H1 (cell line): ENCODE measurements around the gene MB. TPM values are rescaled to one million over a fixed set of nuclear protein-coding genes. Genes with fewer than 3 reads are reported as not detected.

Source experiments
- CTCF ChIA-PET: fragments of 300-600 bp; sonication (Branson Sonifier 250); formaldehyde crosslinking; loops from one replicate; lab custom pipeline; 2021; ENCODE audit not compliant: partially characterized antibody; lab: Charles Lee
- POLR2A ChIA-PET: fragments of 300-600 bp; sonication (Branson Sonifier 250); formaldehyde crosslinking; loops from one replicate; lab custom pipeline; 2021; ENCODE audit warnings: inconsistent platforms; ENCODE audit not compliant: partially characterized antibody; lab: Charles Lee
- DNase-seq, 2 experiments: peaks; one replicate each; pipeline versions ENCODE4 v3.0.0 to v3.0.0-alpha.2; 2010 to 2022; ENCODE audit warnings: low spot score in 2 of 2, low read depth in 1 of 2, mixed read lengths in 1 of 2
- FAIRE-seq: peaks from 2 replicates; lab custom pipeline; 2011; peaks lifted over from hg19 to GRCh38; lab: Jason Lieb, UNC
- H2AFZ ChIP-seq: 2 replicates; pipeline ENCODE4 v1.8.1; 2012; ENCODE audit warnings: low read length, inconsistent platforms
- H2AK5ac ChIP-seq: 2 replicates; pipeline ENCODE4 v1.6.1; 2013; ENCODE audit warnings: low read depth, low read length
- H2BK120ac ChIP-seq: replicated peaks from 2 replicates; pipeline ENCODE3; 2013; ENCODE audit warnings: low read depth, low read length, inconsistent platforms
- H2BK12ac ChIP-seq: 2 replicates; pipeline ENCODE4 v1.6.1; 2013; ENCODE audit warnings: low read depth, low read length
- H2BK15ac ChIP-seq: 2 replicates; pipeline ENCODE4 v1.6.1; 2013; ENCODE audit warnings: low read length
- H2BK20ac ChIP-seq: 2 replicates; pipeline ENCODE4 v1.6.1; 2013; ENCODE audit warnings: low read length
- H2BK5ac ChIP-seq: 2 replicates; pipeline ENCODE4 v1.6.1; 2013; ENCODE audit warnings: low read depth, low read length
- H3K14ac ChIP-seq: 2 replicates; pipeline ENCODE4 v1.6.1; 2013; ENCODE audit warnings: inconsistent platforms; ENCODE audit not compliant: insufficient read length
- H3K18ac ChIP-seq: 2 replicates; pipeline ENCODE4 v1.6.1; 2013; ENCODE audit warnings: low read length; ENCODE audit errors: extremely low read depth
- H3K23ac ChIP-seq: 2 replicates; pipeline ENCODE4 v1.6.1; 2013; ENCODE audit warnings: inconsistent platforms; ENCODE audit not compliant: insufficient read length
- H3K23me2 ChIP-seq: 2 replicates; pipeline ENCODE4 v1.6.1; 2013; ENCODE audit warnings: low read depth, low read length
- H3K27ac ChIP-seq: 2 replicates; pipeline ENCODE4 v1.6.1; 2011; ENCODE audit warnings: low read depth, low read length, inconsistent platforms
- H3K27me3 ChIP-seq, 4 experiments: replicated peaks in 1 of 4; 1 replicate in 1 of 4; 2 replicates in 3 of 4; pipeline versions ENCODE4 v1.6.1 to v1.8.1; 2011 to 2013; ENCODE audit warnings: low read length in 3 of 4, mild to moderate bottlenecking in 3 of 4, inconsistent platforms in 2 of 4, mixed read lengths in 2 of 4, moderate library complexity in 1 of 4; ENCODE audit not compliant: control insufficient read depth in 3 of 4, insufficient read depth in 3 of 4; ENCODE audit errors: extremely low read depth in 1 of 4
- H3K36me3 ChIP-seq, 4 experiments: 2 replicates each; pipeline versions ENCODE4 v1.6.1 to v1.8.1; 2011 to 2013; ENCODE audit warnings: mild to moderate bottlenecking in 4 of 4, low read length in 3 of 4, moderate library complexity in 2 of 4, control low read depth in 1 of 4, inconsistent platforms in 1 of 4; ENCODE audit not compliant: insufficient read depth in 4 of 4, control insufficient read depth in 2 of 4
- H3K4ac ChIP-seq: replicated peaks from 2 replicates; pipeline ENCODE3; 2013; ENCODE audit warnings: low read length, low read depth, mixed read lengths, inconsistent platforms; ENCODE audit not compliant: insufficient read length
- H3K4me1 ChIP-seq, 4 experiments: replicated peaks in 1 of 4; 1 replicate in 1 of 4; 2 replicates in 3 of 4; pipeline versions ENCODE4 v1.6.1 to v1.8.1; 2011 to 2013; ENCODE audit warnings: low read length in 3 of 4, inconsistent platforms in 2 of 4, mixed read lengths in 1 of 4; ENCODE audit not compliant: insufficient read depth in 4 of 4, control insufficient read depth in 3 of 4
- H3K4me2 ChIP-seq, 2 experiments: 2 replicates each; pipeline versions ENCODE4 v1.6.1 to v1.8.1; 2011 to 2013; ENCODE audit warnings: low read depth in 2 of 2, low read length in 2 of 2, control low read depth in 1 of 2, inconsistent platforms in 1 of 2, mild to moderate bottlenecking in 1 of 2; ENCODE audit not compliant: insufficient read depth in 1 of 2
- H3K4me3 ChIP-seq, 4 experiments: fragments of 200-600, 300-600 bp in 1 of 4; sonication (generic), shearing (Covaris generic), sonication (Bioruptor Twin) in 1 of 4; 2 replicates each; pipeline versions ENCODE4 v1.5.1 to v1.8.1; 2011 to 2016; ENCODE audit warnings: low read length in 4 of 4, low read depth in 3 of 4, control low read depth in 2 of 4, inconsistent platforms in 2 of 4, mild to moderate bottlenecking in 2 of 4, mixed read lengths in 1 of 4, moderate library complexity in 1 of 4; ENCODE audit not compliant: insufficient read depth in 2 of 4; ENCODE audit errors: extremely low read depth in 1 of 4
- H3K56ac ChIP-seq: replicated peaks from 2 replicates; pipeline ENCODE3; 2013; ENCODE audit warnings: low read depth, mild to moderate bottlenecking, mixed read lengths, low read length, inconsistent platforms; ENCODE audit not compliant: insufficient read length
- H3K79me1 ChIP-seq: 2 replicates; pipeline ENCODE4 v1.6.1; 2013; ENCODE audit warnings: low read depth, low read length, control low read depth
- H3K79me2 ChIP-seq, 2 experiments: 2 replicates each; pipeline versions ENCODE4 v1.6.1 to v1.8.1; 2012 to 2013; ENCODE audit warnings: low read length in 2 of 2, mild to moderate bottlenecking in 2 of 2, inconsistent platforms in 1 of 2; ENCODE audit not compliant: insufficient read depth in 2 of 2, control insufficient read depth in 1 of 2
- H3K9ac ChIP-seq, 4 experiments: replicated peaks in 1 of 4; 1 replicate in 1 of 4; 2 replicates in 3 of 4; pipeline versions ENCODE4 v1.6.1 to v1.8.1; 2011 to 2013; ENCODE audit warnings: low read depth in 3 of 4, low read length in 3 of 4, control low read depth in 2 of 4, mild to moderate bottlenecking in 2 of 4, moderate library complexity in 2 of 4, inconsistent platforms in 1 of 4; ENCODE audit errors: extremely low read depth in 1 of 4
- H3K9me3 ChIP-seq, 2 experiments: 2 replicates each; pipeline versions ENCODE4 v1.6.1 to v1.8.1; 2012 to 2013; ENCODE audit warnings: mild to moderate bottlenecking in 2 of 2, moderate library complexity in 2 of 2, control low read depth in 1 of 2, inconsistent platforms in 1 of 2, low read depth in 1 of 2, low read length in 1 of 2, mixed read lengths in 1 of 2; ENCODE audit not compliant: insufficient read depth in 2 of 2
- H4K20me1 ChIP-seq, 2 experiments: replicated peaks in 1 of 2; 2 replicates each; pipeline versions ENCODE3 to v1.8.1; 2011 to 2013; ENCODE audit warnings: inconsistent platforms in 2 of 2, low read length in 2 of 2, mild to moderate bottlenecking in 1 of 2; ENCODE audit not compliant: insufficient read depth in 2 of 2, control insufficient read depth in 1 of 2
- H4K5ac ChIP-seq: 2 replicates; pipeline ENCODE4 v1.6.1; 2013; ENCODE audit warnings: low read length, low read depth, mixed read lengths, inconsistent platforms; ENCODE audit not compliant: insufficient read length
- H4K8ac ChIP-seq: 2 replicates; pipeline ENCODE4 v1.8.0; 2013; ENCODE audit warnings: mild to moderate bottlenecking, moderate library complexity, low read length, inconsistent platforms; ENCODE audit not compliant: insufficient read depth; ENCODE audit errors: extremely low read depth
- H4K91ac ChIP-seq: replicated peaks from 2 replicates; pipeline ENCODE3; 2013; ENCODE audit warnings: low read length, mixed read lengths, inconsistent platforms; ENCODE audit not compliant: insufficient read length
- NANOG ChIP-seq: IDR thresholded peaks from 2 replicates; pipeline ENCODE4 v1.6.1; 2011; ENCODE audit warnings: low read length, low read depth, mild to moderate bottlenecking, inconsistent platforms; ENCODE audit not compliant: insufficient read depth, poor library complexity, severe bottlenecking
- NRF1 ChIP-seq: IDR thresholded peaks from 2 replicates; pipeline ENCODE4 v1.6.1; 2011; ENCODE audit warnings: mild to moderate bottlenecking, low read depth, low read length, improper control_type of control experiment
- PHF8 ChIP-seq: fragments of 200-600 bp; sonication (generic); conservative IDR thresholded peaks from 2 replicates; pipeline ENCODE4 v1.7.1; 2012; ENCODE audit warnings: low read depth, mild to moderate bottlenecking, inconsistent platforms, low read length, moderate library complexity
- SP1 ChIP-seq: IDR thresholded peaks from 2 replicates; pipeline ENCODE4 v1.6.1; 2011; ENCODE audit warnings: low read depth, low read length
- WGBS, 2 experiments: shearing (Covaris generic) in 1 of 2; methylation state at CpG; one replicate each; pipeline versions ENCODE4 v1.1.6 to v1.1.7; 2013 to 2015; ENCODE audit warnings: low lambda C conversion rate in 2 of 2, mixed read lengths in 2 of 2, inconsistent platforms in 1 of 2, low coverage in 1 of 2, missing lambda C conversion rate in 1 of 2; ENCODE audit not compliant: insufficient replicate concordance in 2 of 2, insufficient coverage in 1 of 2, insufficient read length in 1 of 2; ENCODE audit errors: extremely low coverage in 1 of 2, missing lambda C conversion rate in 1 of 2; 5-methylcytosine and 5-hydroxymethylcytosine counted together
- polyA plus RNA-seq, 7 experiments: library from polyadenylated mRNA; depleted of rRNA in 3 of 7; stranded (reverse) in 5 of 7; unstranded in 2 of 7; fragments of >200 nt in 5 of 7; fragments of 200-250 nt in 2 of 7; gene quantifications; 1 replicate in 5 of 7; 2 replicates in 1 of 7; 4 replicates in 1 of 7; pipeline versions ENCODE4 v1.2.1 to v1.2.3, GENCODE V29; 2011 to 2013; ENCODE audit warnings: missing spikeins in 2 of 7, mixed read lengths in 2 of 7
- total RNA-seq: library from RNA; stranded (reverse); fragmentation: NEBNext Ultra II Directional; extraction: Animal tissue kit (Norgen Biotek cat#: 25700); gene quantifications from 2 replicates; pipeline ENCODE4 v1.2.1, GENCODE V29; 2021
- TF ChIP-seq, protein P1 (sequence below): IDR thresholded peaks from 2 replicates; pipeline ENCODE4 v1.6.1; 2012; ENCODE audit warnings: inconsistent platforms

Gene MB
- total and polyA plus RNA-seq, 2 of the 8 experiments (the other 6 are each of a cell fraction or from before 2014, with no cell fraction given): 1.5 TPM; not detected in 1

DNA sequence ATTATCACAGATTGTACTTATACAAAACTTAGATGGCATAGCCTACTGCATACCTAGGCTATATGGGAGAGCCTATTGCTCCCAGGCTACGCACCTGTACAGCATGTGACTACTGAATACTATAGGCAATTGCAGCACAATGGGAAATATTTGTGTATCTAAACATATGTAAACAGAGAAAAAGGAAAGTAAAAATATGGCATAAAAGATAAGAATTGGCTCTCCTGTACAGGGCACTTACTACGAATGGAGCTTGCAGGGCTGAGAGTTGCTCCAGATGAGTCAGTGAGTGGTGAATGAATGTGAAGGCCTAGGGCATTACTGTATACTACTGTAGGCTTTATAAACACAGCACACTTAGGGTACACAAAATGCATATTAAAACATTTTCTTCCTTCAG lies 44.3 kb upstream of the MB start:
- POLR2A ChIA-PET: no interaction called here
- Histone ChIP-seq H3K23ac (no peak overlapping the region), H3K9me3 (peaks cover 15 to 17% of the 10 kb centered on the region in 2 experiments), H2BK120ac (no peak overlapping the region), H3K56ac (no peak overlapping the region), H2BK5ac (no peak overlapping the region), H3K14ac (no peak overlapping the region), H3K9ac (no peak overlapping the region), H3K79me1 (no peaks in the 10 kb centered on the region), H2BK15ac (no peak overlapping the region), H2AFZ (no peak overlapping the region), H3K4me2 (no peak overlapping the region), H3K4ac (no peak overlapping the region), H4K91ac (no peak overlapping the region), H3K4me3 (no peak overlapping the region), H3K23me2 (no peaks in the 10 kb centered on the region), H3K27me3 (no peaks in the 10 kb centered on the region), H2BK12ac (no peak overlapping the region), H2AK5ac (no peak overlapping the region), H4K5ac (no peak overlapping the region), H3K4me1 (peaks cover 0 to 10% (median 4%) of the 10 kb centered on the region in 4 experiments; a peak in 2 of 7 replicates), H3K36me3 (peaks cover 0 to 4% (median 1%) of the 10 kb centered on the region in 4 experiments; a peak in 2 of 8 replicates), H3K79me2 (no peaks in the 10 kb centered on the region), H4K8ac (no peak overlapping the region), H3K27ac (no peak overlapping the region), H2BK20ac (no peak overlapping the region), H3K18ac (no peak overlapping the region), H4K20me1 (no peaks in the 10 kb centered on the region)
- DNase-seq: no peak
- CTCF ChIA-PET: interaction anchor here (0.9 to 2.0 kb wide), 2 partner anchors 23 to 29 kb away, joined by 4 to 6 read pairs; no protein-coding TSS in a partner anchor
- FAIRE-seq: no peak
- 87% methylated on average over 2 of the region's 2 CpGs; no CpG with 5 or more reads in 1 of the 2 experiments for WGBS, 2 experiments
- TF ChIP-seq, protein P1, sequence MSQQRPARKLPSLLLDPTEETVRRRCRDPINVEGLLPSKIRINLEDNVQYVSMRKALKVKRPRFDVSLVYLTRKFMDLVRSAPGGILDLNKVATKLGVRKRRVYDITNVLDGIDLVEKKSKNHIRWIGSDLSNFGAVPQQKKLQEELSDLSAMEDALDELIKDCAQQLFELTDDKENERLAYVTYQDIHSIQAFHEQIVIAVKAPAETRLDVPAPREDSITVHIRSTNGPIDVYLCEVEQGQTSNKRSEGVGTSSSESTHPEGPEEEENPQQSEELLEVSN: no peak
- no peak for TF ChIP-seq NANOG
- no peak for TF ChIP-seq NRF1
- no peak for TF ChIP-seq PHF8
- no peak for TF ChIP-seq SP1
